ENCODE data around the gene APOL3.
"Not testable (repeated sequence)": the region's sequence is repeated elsewhere in the genome, so short reads cannot be mapped to it uniquely, and the experiment has no call there.

APOL3 gene

GRCh38 chr22:36192542-36192941, 32.0 kb upstream of the APOL3 start:
- no peak for DNase-seq

- no peak for DNase-seq
Measured at GRCh38 chr22:36191106-36191836, 30.7 kb upstream of the APOL3 start.

GRCh38 chr22:36187862-36188261, 27.3 kb upstream of the APOL3 start:
- DNase-seq, result not testable (repeated sequence)

GRCh38 chr22:36185828-36186624, 25.5 kb upstream of the APOL3 start:
- DNase-seq, result no peak

GRCh38 chr22:36184433-36185025, 24.0 kb upstream of the APOL3 start:
- peak; percentile 29 for DNase-seq

DNA sequence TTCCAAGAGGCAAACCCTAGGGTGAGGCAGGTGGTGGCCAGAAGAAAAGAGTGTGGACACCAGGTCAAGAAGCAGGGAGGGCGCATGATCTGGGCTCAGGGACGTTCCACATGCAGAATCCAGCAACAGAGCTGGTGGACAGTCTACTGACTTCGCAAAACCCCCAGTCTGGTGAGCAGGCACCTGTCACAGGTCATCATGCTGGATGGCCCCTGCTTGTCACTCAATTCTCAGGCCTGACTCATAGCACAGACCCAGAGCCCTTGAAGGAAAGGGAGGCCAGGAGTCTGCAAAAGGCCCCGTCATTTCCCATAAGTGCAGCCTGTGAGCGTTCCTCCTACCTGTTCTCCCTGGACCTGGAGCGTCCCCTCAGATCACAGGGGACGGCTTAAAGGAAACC, 22.9 kb upstream of the APOL3 start:
- peak; percentile 29 for DNase-seq

DNA sequence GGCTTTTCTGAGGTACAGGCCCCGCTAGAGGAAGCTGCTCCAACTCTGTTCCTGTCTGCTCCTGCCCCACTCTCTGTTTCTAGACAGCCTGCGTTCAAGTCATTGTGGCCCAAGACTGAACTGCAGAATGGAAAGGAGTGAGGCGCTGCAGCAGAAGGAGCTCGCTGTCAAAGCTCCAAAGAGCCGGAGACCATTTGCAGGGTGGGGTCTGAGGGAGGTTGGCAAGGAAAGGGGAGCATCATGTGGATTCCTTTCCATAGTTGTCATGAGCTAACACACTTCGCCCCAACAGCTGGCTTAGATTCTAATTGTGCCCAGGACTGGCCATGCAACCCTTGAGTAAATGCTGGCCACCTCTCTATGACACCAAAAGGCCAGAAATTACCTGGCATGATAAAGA, 22.3 kb upstream of the APOL3 start:
- DNase-seq, result peak; percentile 31

DNA sequence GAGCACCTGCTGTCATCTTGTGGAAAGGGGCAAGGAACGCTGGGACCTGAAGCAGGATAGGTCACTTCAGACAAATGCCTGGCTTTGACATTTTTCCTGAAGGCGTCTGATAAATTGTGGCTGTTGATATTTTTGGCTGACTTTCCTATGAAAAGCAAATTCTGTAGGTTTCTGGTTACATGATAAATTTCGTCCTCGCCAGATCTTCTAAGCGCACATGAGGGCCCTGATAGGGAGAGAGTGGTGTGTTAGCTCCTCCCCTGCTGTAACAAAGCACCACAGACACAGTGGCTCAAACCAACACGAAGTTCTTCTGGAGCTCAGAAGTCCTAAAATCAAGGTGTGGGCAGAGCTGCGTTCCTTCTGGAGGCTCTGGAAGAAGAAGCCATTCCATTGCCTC, 21.5 kb upstream of the APOL3 start:
- DNase-seq, result peak; percentile 12

- peak; percentile 17 for DNase-seq
Measured at GRCh38 chr22:36180928-36181327, 20.4 kb upstream of the APOL3 start.

- peak; percentile 81 for DNase-seq
Measured at GRCh38 chr22:36180038-36180880, 19.7 kb upstream of the APOL3 start.

DNA sequence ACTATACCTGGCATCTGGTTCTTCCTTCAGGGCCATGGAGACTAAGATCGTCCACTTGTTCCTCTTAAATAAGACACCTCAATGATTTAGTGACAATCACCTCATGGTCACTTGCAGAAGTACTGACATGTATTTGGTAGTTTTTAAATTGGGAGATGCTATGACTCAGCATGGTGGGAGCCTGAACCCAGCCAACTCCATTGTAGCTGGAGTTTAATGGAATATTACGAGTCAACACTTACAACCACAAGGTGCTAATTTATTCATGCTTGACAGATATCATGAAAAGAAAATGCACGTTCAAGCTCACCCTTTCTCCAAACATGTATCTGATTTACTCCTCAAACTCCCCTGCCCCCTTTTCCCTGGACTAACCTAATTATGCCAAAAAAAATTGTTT, 16.6 kb upstream of the APOL3 start:
- no peak for DNase-seq

GRCh38 chr22:36175892-36176291, 15.3 kb upstream of the APOL3 start:
- no peak for DNase-seq

GRCh38 chr22:36171941-36172340, 11.4 kb upstream of the APOL3 start:
- DNase-seq, result no peak

DNA sequence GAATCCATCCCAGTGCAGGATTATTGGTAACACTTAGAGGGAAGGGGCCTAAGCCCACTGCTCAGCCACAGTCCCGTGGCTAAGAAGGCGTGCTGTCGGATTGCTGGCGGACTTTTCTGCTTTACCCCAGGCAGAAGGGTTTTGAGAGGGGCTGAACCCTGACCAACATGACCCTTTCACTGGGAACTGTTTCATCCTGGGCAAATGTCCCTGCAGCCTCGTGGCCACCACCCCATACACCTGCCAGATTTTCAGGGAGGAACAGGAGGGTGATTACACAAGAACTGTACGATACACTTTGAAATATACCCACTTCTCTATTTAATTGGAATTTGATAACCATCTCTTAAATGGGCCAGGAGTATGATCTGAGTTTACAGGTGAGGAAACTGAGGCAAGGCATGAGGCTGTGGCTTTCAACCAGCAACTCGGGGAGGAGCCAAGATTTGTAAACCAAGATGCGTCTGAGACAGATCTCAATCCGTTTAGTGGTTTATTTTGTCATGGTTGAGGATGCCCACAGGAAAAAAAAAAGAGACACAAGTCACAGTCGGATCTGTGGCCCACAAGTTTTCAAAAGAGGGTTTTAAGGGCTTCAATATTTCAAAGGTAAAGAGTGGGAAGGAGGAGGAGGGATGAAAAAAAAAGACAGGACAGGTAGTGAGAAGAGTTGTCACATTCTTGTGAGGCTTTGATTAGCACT, 6.1 kb upstream of the APOL3 start:
- no peak for DNase-seq

- DNase-seq, result no peak
Measured at GRCh38 chr22:36166086-36166485, 5.5 kb upstream of the APOL3 start.

DNA sequence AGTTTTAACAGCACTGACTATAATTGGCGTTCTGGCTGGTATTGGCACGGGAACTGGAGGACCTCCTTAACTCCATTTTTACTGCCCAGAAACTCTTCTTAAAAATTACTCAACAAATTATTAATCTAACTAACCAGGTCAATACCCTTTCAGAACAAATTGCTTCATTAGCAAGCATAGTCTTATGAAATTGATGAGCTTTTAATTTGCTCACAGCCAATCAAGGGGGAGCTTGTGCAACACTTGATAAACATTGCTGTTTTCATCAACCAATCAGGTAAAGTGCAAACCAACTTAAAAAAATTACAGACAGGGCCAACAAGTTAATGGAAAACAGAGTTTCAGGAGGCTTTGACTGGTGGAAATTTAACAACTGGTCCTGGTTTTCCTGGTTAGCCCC, 4.6 kb upstream of the APOL3 start:
- DNase-seq, result no peak

- no peak for DNase-seq
Measured at GRCh38 chr22:36164621-36165020, 4.1 kb upstream of the APOL3 start.

- no peak for DNase-seq
Measured at GRCh38 chr22:36163497-36163896, 2.9 kb upstream of the APOL3 start.

DNA sequence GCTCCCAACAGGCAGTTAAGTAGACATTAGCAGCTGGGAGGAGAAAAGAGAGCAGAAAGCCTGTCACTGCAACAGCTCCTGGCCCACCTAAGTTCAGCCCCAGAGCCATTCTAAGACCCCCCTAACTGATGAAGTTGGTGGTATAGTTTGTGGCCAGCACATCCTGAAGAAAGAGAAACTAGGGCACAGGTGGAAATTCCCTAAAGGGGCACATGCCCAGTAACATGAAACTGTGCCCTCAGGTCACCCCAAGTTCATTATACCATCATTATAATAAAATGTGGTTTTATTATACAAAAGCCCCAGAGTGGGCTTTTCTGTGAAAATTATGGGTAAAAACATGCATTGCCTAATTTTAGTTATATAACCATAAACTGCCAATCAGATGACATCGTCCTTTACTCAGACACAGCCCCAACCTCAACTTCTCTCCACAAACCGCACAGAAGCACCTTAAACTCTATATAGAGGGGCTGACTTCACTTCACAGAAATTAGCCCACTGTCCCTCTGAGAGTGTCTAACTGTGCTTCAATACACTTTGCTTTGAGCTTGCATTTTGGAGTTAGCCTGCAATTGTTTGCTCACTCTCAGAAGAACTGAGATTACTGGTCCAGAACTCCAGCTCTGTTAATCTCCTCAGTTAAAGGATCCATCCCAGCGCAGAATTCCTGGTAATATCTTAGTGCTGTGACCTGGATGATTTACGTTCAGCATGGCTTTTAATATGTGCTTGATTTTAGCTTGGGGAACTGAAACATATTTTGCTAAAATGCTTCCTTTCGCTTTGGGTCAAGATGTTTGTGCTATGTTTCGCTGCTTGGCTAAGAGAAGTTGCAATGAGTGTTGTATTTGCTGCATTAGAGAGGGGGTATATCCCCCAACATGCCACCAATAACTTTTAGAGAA, 1.8 kb upstream of the APOL3 start:
- no peak for DNase-seq

DNA sequence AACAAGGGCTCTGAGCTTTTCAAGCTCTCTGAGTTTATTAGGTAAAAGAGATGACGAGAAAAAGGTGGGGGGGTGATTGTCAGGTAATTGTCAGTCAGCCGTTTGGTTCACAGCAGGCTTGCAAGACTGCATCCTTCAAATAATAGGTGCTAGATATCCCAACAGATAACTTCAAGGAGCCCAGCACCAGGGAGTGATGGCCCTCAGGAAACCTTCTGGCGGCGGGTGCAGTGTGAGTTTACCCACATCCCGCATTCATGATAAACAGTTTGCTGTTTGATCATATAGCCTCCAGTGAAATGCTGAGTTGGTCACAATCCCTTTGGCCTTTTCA, 1.2 kb upstream of the APOL3 start:
- not testable (repeated sequence) for DNase-seq

Data from islet precursor cell (in vitro differentiated cells).